ENCODE results near the gene CXCL9. TPM values are rescaled to one million over a fixed set of nuclear protein-coding genes. Genes with fewer than 3 reads are reported as not detected.
"Not testable (repeated sequence)": the region's sequence is repeated elsewhere in the genome, so short reads cannot be mapped to it uniquely, and the experiment has no call there.

The CXCL9 gene
- under 1 TPM in 1 of 2 experiments, not detected in 1; 0.15 TPM for total RNA-seq

- no peaks in the 10 kb centered on the region for H3K9me3 Mint-ChIP-seq
- H3K27ac Mint-ChIP-seq: no peak within 1 kb of the TSS
- no peaks in the 10 kb centered on the region for H3K36me3 Mint-ChIP-seq (ENCODE audit: low read depth)
- peaks cover 7% of the 10 kb centered on the region for H3K4me1 Mint-ChIP-seq
- no peak for DNase-seq
- peaks cover 16% of the 10 kb centered on the region for H3K27me3 Mint-ChIP-seq
- POLR2A ChIA-PET: no interaction called here
- CTCF ChIA-PET: no interaction called here
- no peak within 1 kb of the TSS for H3K4me3 Mint-ChIP-seq
These were observed at the start of gene CXCL9 for GRCh38 chr4:76007089-76007862. TSS of gene CXCL9 (minus strand) at chr4:76007509. CDS start at chr4:76007449, 60 bp downstream.

GRCh38 chr4:76055421-76055820 lies 48.1 kb upstream of the CXCL9 start:
- POLR2A ChIA-PET: no interaction called here
- H3K4me1 Mint-ChIP-seq: peaks cover 38% of the 10 kb centered on the region
- no peak for DNase-seq
- H3K36me3 Mint-ChIP-seq (ENCODE audit: low read depth): no peaks in the 10 kb centered on the region
- no peak overlapping the region for H3K4me3 Mint-ChIP-seq
- H3K27me3 Mint-ChIP-seq: no peaks in the 10 kb centered on the region
- no peak overlapping the region for H3K27ac Mint-ChIP-seq
- CTCF ChIA-PET: interaction anchor here (0.5 to 1.8 kb wide), 5 partner anchors 24 to 1105 kb away, joined by 3 to 6 read pairs (median 3); no protein-coding TSS in a partner anchor
- no peaks in the 10 kb centered on the region for H3K9me3 Mint-ChIP-seq

- H3K27ac Mint-ChIP-seq: no peak overlapping the region
- no peaks in the 10 kb centered on the region for H3K36me3 Mint-ChIP-seq (ENCODE audit: low read depth)
- H3K4me1 Mint-ChIP-seq: peaks cover 34% of the 10 kb centered on the region
- no peak overlapping the region for H3K4me3 Mint-ChIP-seq
- POLR2A ChIA-PET: interaction anchor here (0.5 kb wide), 1 partner anchor 159 kb away, joined by 5 read pairs; no protein-coding TSS in a partner anchor
- H3K9me3 Mint-ChIP-seq: no peaks in the 10 kb centered on the region
- H3K27me3 Mint-ChIP-seq: no peaks in the 10 kb centered on the region
- peak; percentile 10 for DNase-seq
- CTCF ChIA-PET: interaction anchor here (0.5 to 1.8 kb wide), 5 partner anchors 23 to 1106 kb away, joined by 3 to 6 read pairs (median 3); no protein-coding TSS in a partner anchor
These were observed 47.7 kb upstream of the CXCL9 start for GRCh38 chr4:76055016-76055415.

GRCh38 chr4:76053730-76054129 lies 46.4 kb upstream of the CXCL9 start:
- no peak overlapping the region for H3K4me3 Mint-ChIP-seq
- no peaks in the 10 kb centered on the region for H3K27me3 Mint-ChIP-seq
- H3K27ac Mint-ChIP-seq: no peak overlapping the region
- no peak for DNase-seq
- no peaks in the 10 kb centered on the region for H3K9me3 Mint-ChIP-seq
- peaks cover 24% of the 10 kb centered on the region for H3K4me1 Mint-ChIP-seq
- no peaks in the 10 kb centered on the region for H3K36me3 Mint-ChIP-seq (ENCODE audit: low read depth)
- ChIA-PET CTCF (interaction anchor here (0.8 to 1.8 kb wide), 5 partner anchors 22 to 54 kb away, joined by 3 to 6 read pairs (median 3); no protein-coding TSS in a partner anchor), POLR2A (no interaction called here)

- H3K27me3 Mint-ChIP-seq; POLR2A ChIA-PET; H3K4me3 Mint-ChIP-seq; H3K27ac Mint-ChIP-seq; H3K36me3 Mint-ChIP-seq (ENCODE audit: low read depth); DNase-seq; H3K9me3 Mint-ChIP-seq; H3K4me1 Mint-ChIP-seq; CTCF ChIA-PET: not testable (repeated sequence)
These were observed 43.3 kb upstream of the CXCL9 start for GRCh38 chr4:76050560-76051050.

- H3K4me1 Mint-ChIP-seq; CTCF ChIA-PET; DNase-seq; H3K27ac Mint-ChIP-seq; H3K9me3 Mint-ChIP-seq; H3K36me3 Mint-ChIP-seq (ENCODE audit: low read depth); H3K4me3 Mint-ChIP-seq; POLR2A ChIA-PET; H3K27me3 Mint-ChIP-seq: not testable (repeated sequence)
These were observed 42.6 kb upstream of the CXCL9 start for GRCh38 chr4:76049860-76050416.

- H3K36me3 Mint-ChIP-seq (ENCODE audit: low read depth); H3K4me1 Mint-ChIP-seq; H3K9me3 Mint-ChIP-seq; POLR2A ChIA-PET; H3K4me3 Mint-ChIP-seq; DNase-seq; CTCF ChIA-PET; H3K27ac Mint-ChIP-seq; H3K27me3 Mint-ChIP-seq: not testable (repeated sequence)
These were observed 37.4 kb upstream of the CXCL9 start for GRCh38 chr4:76044686-76045085.

GRCh38 chr4:76043306-76043705 lies 36.0 kb upstream of the CXCL9 start:
- H3K4me1 Mint-ChIP-seq: not testable (repeated sequence)
- CTCF ChIA-PET: interaction anchor here (1.3 kb wide), 1 partner anchor 47 kb away, joined by 3 read pairs; no protein-coding TSS in a partner anchor

GRCh38 chr4:76042241-76042998 lies 35.1 kb upstream of the CXCL9 start:
- POLR2A ChIA-PET; H3K4me1 Mint-ChIP-seq; H3K27me3 Mint-ChIP-seq; H3K9me3 Mint-ChIP-seq; H3K36me3 Mint-ChIP-seq (ENCODE audit: low read depth); DNase-seq: not testable (repeated sequence)
- CTCF ChIA-PET: interaction anchor here (1.3 kb wide), 1 partner anchor 46 kb away, joined by 3 read pairs; no protein-coding TSS in a partner anchor
- Mint-ChIP-seq H3K4me3 (peak overlapping the region; percentile 0), H3K27ac (peak overlapping the region; percentile 44)

More at GRCh38 chr4:76043306-76043705, 36.0 kb upstream of the CXCL9 start:
- DNase-seq; H3K9me3 Mint-ChIP-seq; H3K4me3 Mint-ChIP-seq; H3K27me3 Mint-ChIP-seq; POLR2A ChIA-PET; H3K36me3 Mint-ChIP-seq (ENCODE audit: low read depth); H3K27ac Mint-ChIP-seq: not testable (repeated sequence)

- ChIA-PET POLR2A (no interaction called here), CTCF (interaction anchor here (1.1 to 2.3 kb wide), 3 partner anchors 10 to 41 kb away, joined by 4 to 10 read pairs (median 4); no protein-coding TSS in a partner anchor)
- Mint-ChIP-seq H3K36me3 (ENCODE audit: low read depth) (no peaks in the 10 kb centered on the region), H3K27ac (no peak overlapping the region), H3K4me3 (no peak overlapping the region), H3K27me3 (no peaks in the 10 kb centered on the region), H3K9me3 (no peaks in the 10 kb centered on the region), H3K4me1 (peaks cover 7% of the 10 kb centered on the region)
- no peak for DNase-seq
These were observed 29.5 kb upstream of the CXCL9 start for GRCh38 chr4:76036855-76037254.

- Mint-ChIP-seq H3K27me3 (no peaks in the 10 kb centered on the region), H3K4me3 (no peak within 1 kb of the TSS), H3K4me1 (peaks cover 7% of the 10 kb centered on the region), H3K27ac (no peak within 1 kb of the TSS), H3K9me3 (no peaks in the 10 kb centered on the region), H3K36me3 (ENCODE audit: low read depth) (no peaks in the 10 kb centered on the region)
- ChIA-PET POLR2A (no interaction called here), CTCF (interaction anchor here (1.9 to 2.3 kb wide), 2 partner anchors 9 to 40 kb away, joined by 4 to 10 read pairs; no protein-coding TSS in a partner anchor)
- DNase-seq: no peak
These were observed 28.6 kb upstream of the CXCL9 start, which contains the start of gene CXCL11 for GRCh38 chr4:76035799-76036380. TSS of gene CXCL11 (minus strand) at chr4:76036070. CDS start at chr4:76035987, 83 bp downstream.

GRCh38 chr4:76035141-76035540 lies 27.8 kb upstream of the CXCL9 start:
- ChIA-PET CTCF (interaction anchor here (1.9 to 2.3 kb wide), 2 partner anchors 8 to 39 kb away, joined by 4 to 10 read pairs; no protein-coding TSS in a partner anchor), POLR2A (no interaction called here)
- no peaks in the 10 kb centered on the region for H3K9me3 Mint-ChIP-seq
- H3K4me1 Mint-ChIP-seq: peaks cover 7% of the 10 kb centered on the region
- no peak overlapping the region for H3K27ac Mint-ChIP-seq
- H3K4me3 Mint-ChIP-seq: no peak overlapping the region
- DNase-seq: no peak
- peaks cover 2% of the 10 kb centered on the region for H3K27me3 Mint-ChIP-seq
- H3K36me3 Mint-ChIP-seq (ENCODE audit: low read depth): no peaks in the 10 kb centered on the region
